H1 (cell line): ENCODE results near the gene IL27RA. TPM values are rescaled to one million over a fixed set of nuclear protein-coding genes. Genes with fewer than 3 reads are reported as not detected.

Experiments used
- CREB1 ChIP-seq: IDR thresholded peaks from 2 replicates; pipeline ENCODE4 v1.6.1; 2012; ENCODE audit warnings: inconsistent platforms
- CTCF ChIP-seq, 3 experiments: IDR thresholded peaks; 1 replicate in 2 of 3; 2 replicates in 1 of 3; pipeline versions ENCODE4 v1.5.1 to v1.6.1; 2011; ENCODE audit warnings: low read length in 3 of 3, mild to moderate bottlenecking in 3 of 3, inconsistent platforms in 2 of 3, low read depth in 1 of 3, moderate library complexity in 1 of 3; ENCODE audit not compliant: insufficient read depth in 1 of 3; ENCODE audit errors: control extremely low read depth in 1 of 3
- PHF8 ChIP-seq: fragments of 200-600 bp; sonication (generic); conservative IDR thresholded peaks from 2 replicates; pipeline ENCODE4 v1.7.1; 2012; ENCODE audit warnings: low read depth, mild to moderate bottlenecking, inconsistent platforms, low read length, moderate library complexity
- SIRT6 ChIP-seq: IDR thresholded peaks from one replicate; pipeline ENCODE4 v1.7.1; 2012; ENCODE audit warnings: low read length, inconsistent platforms
- TEAD4 ChIP-seq: IDR thresholded peaks from 2 replicates; pipeline ENCODE4 v1.6.1; 2012; ENCODE audit warnings: low read depth, low read length, inconsistent platforms, mixed read lengths
- USF2 ChIP-seq: IDR thresholded peaks from 2 replicates; pipeline ENCODE4 v1.6.1; 2011; ENCODE audit warnings: low read length, improper control_type of control experiment
- polyA plus RNA-seq, 7 experiments: library from polyadenylated mRNA; depleted of rRNA in 3 of 7; stranded (reverse) in 5 of 7; unstranded in 2 of 7; fragments of >200 nt in 5 of 7; fragments of 200-250 nt in 2 of 7; gene quantifications; 1 replicate in 5 of 7; 2 replicates in 1 of 7; 4 replicates in 1 of 7; pipeline versions ENCODE4 v1.2.1 to v1.2.3, GENCODE V29; 2011 to 2013; ENCODE audit warnings: missing spikeins in 2 of 7, mixed read lengths in 2 of 7
- total RNA-seq: library from RNA; stranded (reverse); fragmentation: NEBNext Ultra II Directional; extraction: Animal tissue kit (Norgen Biotek cat#: 25700); gene quantifications from 2 replicates; pipeline ENCODE4 v1.2.1, GENCODE V29; 2021

The IL27RA gene
- total and polyA plus RNA-seq, 2 of the 8 experiments (the other 6 are each of a cell fraction or from before 2014, with no cell fraction given) = 9.9 to 14.7 TPM

GRCh38 chr19:13987101-13987890 lies 44.3 kb upstream of the IL27RA start (continued):
- TF ChIP-seq USF2 = no peak
- TF ChIP-seq TEAD4 = no peak
- no peak for TF ChIP-seq PHF8
- no peak for TF ChIP-seq CREB1
- TF ChIP-seq SIRT6 = no peak
- no peak for TF ChIP-seq CTCF (IDR thresholded peaks at IDR 0.05; ENCODE audit: control extremely low read depth in 1 of 3, insufficient read depth in 1 of 3, low read depth in 1 of 3, low read length in 3 of 3)
- TF ChIP-seq, all 59 proteins: peak for 0
